HG03571 (cell line): ENCODE measurements around the gene STX8.
"Not testable (repeated sequence)": the region's sequence is repeated elsewhere in the genome, so short reads cannot be mapped to it uniquely, and the experiment has no call there.

Source experiments
- ATAC-seq: cut with Tn5 transposase; IDR thresholded peaks from one replicate; pipeline ENCODE4 v1.9.1; 2021; ENCODE audit not compliant: unreplicated experiment

Gene STX8

GRCh38 chr17:9575381-9576101 lies at the start of gene STX8:
STX8 (minus strand) TSS chr17:9575820; CDS start chr17:9575808, 12 bp downstream.
- ATAC-seq = no peak

GRCh38 chr17:9622961-9623360 lies 47.3 kb upstream of the STX8 start:
- ATAC-seq = no peak

- ATAC-seq = no peak
These were observed 39.9 kb upstream of the STX8 start for GRCh38 chr17:9615486-9615885.

GRCh38 chr17:9612006-9612405 lies 36.4 kb upstream of the STX8 start:
- no peak for ATAC-seq

- no peak for ATAC-seq
These were observed 35.9 kb upstream of the STX8 start for GRCh38 chr17:9611557-9611956.

GRCh38 chr17:9607058-9607457 lies 31.4 kb upstream of the STX8 start:
- not testable (repeated sequence) for ATAC-seq

- no peak for ATAC-seq
These were observed 30.8 kb upstream of the STX8 start for GRCh38 chr17:9606453-9606852.

- ATAC-seq = not testable (repeated sequence)
These were observed 29.0 kb upstream of the STX8 start for GRCh38 chr17:9604583-9604982.

GRCh38 chr17:9598661-9599060 lies 23.0 kb upstream of the STX8 start:
- no peak for ATAC-seq

GRCh38 chr17:9597638-9598037 lies 22.0 kb upstream of the STX8 start:
- ATAC-seq = not testable (repeated sequence)

- no peak for ATAC-seq
These were observed 18.4 kb upstream of the STX8 start for GRCh38 chr17:9594065-9594464.

- ATAC-seq = no peak
These were observed 12.5 kb upstream of the STX8 start for GRCh38 chr17:9587969-9588656.

- no peak for ATAC-seq
These were observed 1.7 kb upstream of the STX8 start for GRCh38 chr17:9577373-9577709.

GRCh38 chr17:9576521-9577372 lies 1.1 kb upstream of the STX8 start, which contains the start of gene CFAP52:
CFAP52 (plus strand) TSS chr17:9576642; CDS start chr17:9576696, 54 bp downstream.
- ATAC-seq = no peak

- ATAC-seq = no peak
These were observed 4.4 kb downstream of the STX8 start for GRCh38 chr17:9571201-9571600.

- ATAC-seq = no peak
These were observed 6.5 kb downstream of the STX8 start for GRCh38 chr17:9568957-9569588.

GRCh38 chr17:9568004-9568403 lies 7.6 kb downstream of the STX8 start:
- no peak for ATAC-seq

- ATAC-seq = not testable (repeated sequence)
These were observed 8.9 kb downstream of the STX8 start for GRCh38 chr17:9566739-9567138.

GRCh38 chr17:9566067-9566466 lies 9.6 kb downstream of the STX8 start:
- no peak for ATAC-seq

GRCh38 chr17:9564104-9564503 lies 11.5 kb downstream of the STX8 start:
- no peak for ATAC-seq

GRCh38 chr17:9557857-9558256 lies 17.8 kb downstream of the STX8 start:
- no peak for ATAC-seq
